GM12872 (cell line): ENCODE measurements around the gene TLL2.

Source experiments
- CTCF ChIP-seq: IDR thresholded peaks from 3 replicates; pipeline ENCODE4 v1.5.1; 2011; ENCODE audit warnings: low read depth, mild to moderate bottlenecking, low read length, moderate library complexity; ENCODE audit not compliant: insufficient read depth

The TLL2 gene

DNA sequence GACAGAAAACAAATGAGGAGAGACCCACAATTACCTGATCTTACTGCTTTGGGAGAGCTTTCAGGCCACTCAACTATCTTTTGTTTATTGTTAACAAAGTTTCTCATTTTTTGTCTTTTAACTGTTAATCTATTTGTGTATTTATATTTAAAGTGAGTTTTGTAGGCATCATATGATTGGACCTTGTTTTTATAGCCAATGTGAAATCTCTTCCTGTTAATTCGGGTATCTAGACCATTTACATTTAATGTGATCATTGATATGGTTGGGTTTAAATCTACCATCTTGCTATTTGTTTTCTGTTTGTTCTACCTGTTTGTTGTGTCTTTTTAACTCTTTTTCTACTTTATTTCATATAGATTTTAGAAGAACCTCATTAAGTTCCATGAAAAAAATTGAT is 167.4 kb downstream of the TLL2 start:
- no peak for TF ChIP-seq CTCF

DNA sequence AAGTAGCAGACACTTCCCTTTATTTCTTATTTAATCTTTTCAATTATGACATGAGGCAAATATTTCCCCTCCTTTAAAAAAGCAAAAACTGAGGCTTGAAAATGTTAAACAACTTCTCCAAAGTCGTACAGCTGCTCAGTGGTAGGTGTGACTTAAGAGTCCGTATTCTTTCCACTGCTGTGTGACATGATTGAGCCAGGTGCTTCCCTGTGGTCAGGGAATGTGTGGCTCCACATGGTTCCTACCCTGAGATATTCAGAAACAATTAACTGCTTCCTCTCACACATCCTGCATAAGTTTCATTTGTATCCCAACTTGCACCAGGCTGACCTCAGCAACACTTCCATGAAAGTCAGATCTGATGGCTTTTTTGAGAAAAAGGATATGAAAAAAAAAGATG is 168.5 kb downstream of the TLL2 start:
- no peak for TF ChIP-seq CTCF

GRCh38 chr10:96344178-96344577 is 169.5 kb downstream of the TLL2 start:
- TF ChIP-seq CTCF: no peak

GRCh38 chr10:96342402-96342801 is 171.3 kb downstream of the TLL2 start:
- no peak for TF ChIP-seq CTCF

GRCh38 chr10:96341219-96342182 is 172.2 kb downstream of the TLL2 start:
- TF ChIP-seq CTCF: no peak

DNA sequence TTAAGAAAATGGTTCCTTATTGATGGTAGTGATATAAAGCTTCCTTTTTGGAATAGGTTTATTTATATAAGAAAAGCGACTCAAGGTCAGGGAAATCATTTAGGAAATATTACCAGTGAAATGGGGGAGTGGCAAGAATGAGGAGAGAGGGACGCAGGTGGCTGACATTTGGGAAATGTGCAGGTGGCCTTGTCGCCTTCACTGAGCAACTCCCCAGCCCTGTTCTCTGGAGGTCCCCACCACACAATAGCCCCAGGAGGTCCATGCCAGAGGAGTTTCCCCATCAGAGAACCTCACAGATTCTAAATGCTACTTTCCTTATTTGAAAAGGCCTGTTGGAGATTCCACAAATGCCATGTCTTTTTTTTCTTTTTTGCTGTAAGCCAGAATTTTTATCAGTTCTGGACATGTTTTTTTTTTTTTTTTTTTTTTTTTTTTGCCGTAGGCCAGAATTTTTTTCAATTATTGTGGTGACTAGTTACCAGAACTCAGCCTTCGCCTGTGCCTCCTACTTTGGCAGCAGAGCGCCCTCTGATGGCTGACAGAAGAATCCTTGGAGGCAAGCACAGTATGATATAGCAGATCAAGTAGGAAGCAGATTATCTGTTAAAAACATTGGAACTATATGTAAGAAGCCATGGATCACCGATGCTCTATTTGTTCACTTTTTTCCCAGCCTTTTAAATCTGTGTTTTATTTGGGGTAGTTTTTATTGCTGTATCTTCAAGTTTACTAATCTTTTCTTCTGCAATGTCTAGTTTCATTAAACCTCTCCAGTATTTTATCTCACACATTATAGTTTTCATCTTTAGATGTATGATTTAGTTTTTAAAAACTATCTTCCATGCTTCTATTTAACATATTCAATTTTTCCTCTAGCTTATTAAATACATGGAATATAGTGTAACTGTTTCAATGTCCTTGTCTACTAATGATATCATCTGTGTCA is 173.5 kb downstream of the TLL2 start:
- peak; percentile 80 for TF ChIP-seq CTCF

- TF ChIP-seq CTCF: no peak
Measured at GRCh38 chr10:96339383-96339782, 174.3 kb downstream of the TLL2 start.
